Gastrocnemius medialis (tissue), 4 donors: Measurements from ENCODE around the gene ARSI.

ENCODE experiments used
- POLR2A ChIP-seq, 2 donors: fragments of 450-650 bp; IDR thresholded peaks; one replicate each; pipeline ENCODE4 v1.6.1; 2017; ENCODE audit warnings: antibody characterized with exemption in 2 of 2, mild to moderate bottlenecking in 2 of 2, moderate library complexity in 2 of 2
- TF ChIP-seq, protein P1 (sequence below), 5 experiments: fragments of 450-650 bp in 3 of 5; fragments of 200-600 bp in 2 of 5; sonication (generic) in 2 of 5; IDR thresholded peaks in 4 of 5; conservative IDR thresholded peaks in 1 of 5; 1 replicate in 4 of 5; 2 replicates in 1 of 5; pipeline ENCODE4 v1.5.1; 2016 to 2019; ENCODE audit warnings: antibody characterized with exemption in 5 of 5, mild to moderate bottlenecking in 3 of 5, moderate library complexity in 3 of 5

DNA sequence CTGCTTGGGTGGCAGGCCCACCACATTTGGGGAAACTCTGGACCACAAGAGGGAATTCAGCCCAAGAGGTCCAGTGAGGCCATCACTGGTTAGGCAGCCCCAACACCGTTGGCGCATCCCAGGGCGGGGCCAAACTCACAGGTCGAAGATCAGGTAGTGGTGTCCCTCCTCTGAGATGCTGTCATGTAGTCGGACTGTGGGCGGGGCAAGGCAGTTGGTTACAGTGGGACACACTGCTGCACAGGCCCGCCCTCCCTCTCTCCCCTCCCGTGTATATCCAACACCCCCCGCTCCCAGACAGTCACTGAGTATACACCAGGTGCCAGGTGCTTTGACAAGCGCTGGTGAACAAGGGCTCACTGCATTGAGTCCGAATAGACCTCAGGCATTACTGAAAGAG lies 45.3 kb downstream of the ARSI start:
- TF ChIP-seq, protein P1, sequence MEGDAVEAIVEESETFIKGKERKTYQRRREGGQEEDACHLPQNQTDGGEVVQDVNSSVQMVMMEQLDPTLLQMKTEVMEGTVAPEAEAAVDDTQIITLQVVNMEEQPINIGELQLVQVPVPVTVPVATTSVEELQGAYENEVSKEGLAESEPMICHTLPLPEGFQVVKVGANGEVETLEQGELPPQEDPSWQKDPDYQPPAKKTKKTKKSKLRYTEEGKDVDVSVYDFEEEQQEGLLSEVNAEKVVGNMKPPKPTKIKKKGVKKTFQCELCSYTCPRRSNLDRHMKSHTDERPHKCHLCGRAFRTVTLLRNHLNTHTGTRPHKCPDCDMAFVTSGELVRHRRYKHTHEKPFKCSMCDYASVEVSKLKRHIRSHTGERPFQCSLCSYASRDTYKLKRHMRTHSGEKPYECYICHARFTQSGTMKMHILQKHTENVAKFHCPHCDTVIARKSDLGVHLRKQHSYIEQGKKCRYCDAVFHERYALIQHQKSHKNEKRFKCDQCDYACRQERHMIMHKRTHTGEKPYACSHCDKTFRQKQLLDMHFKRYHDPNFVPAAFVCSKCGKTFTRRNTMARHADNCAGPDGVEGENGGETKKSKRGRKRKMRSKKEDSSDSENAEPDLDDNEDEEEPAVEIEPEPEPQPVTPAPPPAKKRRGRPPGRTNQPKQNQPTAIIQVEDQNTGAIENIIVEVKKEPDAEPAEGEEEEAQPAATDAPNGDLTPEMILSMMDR (IDR thresholded peaks at IDR 0.05 in 4 of 5, conservative IDR thresholded peaks at IDR 0.05 in 1 of 5): no peak
- TF ChIP-seq POLR2A (IDR thresholded peaks at IDR 0.05): no peak
